ENCODE measurements around the gene POLR1B.

POLR1B gene

DNA sequence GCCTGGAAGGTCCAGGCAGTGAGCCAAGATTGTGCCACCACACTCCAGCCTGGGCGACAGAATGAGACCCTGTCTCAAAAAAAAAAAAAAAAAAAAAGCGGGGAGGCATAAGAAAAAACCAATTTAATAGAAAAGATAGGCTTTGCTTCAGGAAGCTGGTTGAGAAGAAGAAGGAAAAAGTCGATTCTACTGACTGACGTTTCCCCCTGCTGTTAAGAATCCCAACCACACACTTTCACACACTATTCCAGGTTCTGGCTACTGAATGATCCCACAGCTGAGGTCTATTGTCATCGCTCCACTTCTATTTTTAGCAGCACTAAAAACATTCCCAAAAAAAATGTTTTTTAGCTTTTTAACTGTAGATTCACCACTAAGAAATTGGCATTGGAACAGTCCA, 35.5 kb downstream of the POLR1B start:
- Histone ChIP-seq H3K4me2 (ENCODE audit: low read length) (no peak overlapping the region), H3K27ac (ENCODE audit: low read depth, low read length) (no peak overlapping the region), H3K9ac (ENCODE audit: low read length) (no peak overlapping the region), H3K18ac (ENCODE audit: low read length) (no peak overlapping the region), H3K79me2 (ENCODE audit: control insufficient read depth, insufficient read depth, low read length, poor library complexity) (no peaks in the 10 kb centered on the region), H3K4me3 (ENCODE audit: low read depth, low read length) (no peak overlapping the region), H3K36me3 (ENCODE audit: control insufficient read depth in 1 of 2, insufficient read depth in 2 of 2, low read length in 2 of 2) (peaks cover 8 to 18% of the 10 kb centered on the region in 2 experiments), H3K4me1 (ENCODE audit: control insufficient read depth in 1 of 2, insufficient read depth in 2 of 2, low read length in 2 of 2) (no peaks in the 10 kb centered on the region), H3K9me3 (ENCODE audit: insufficient read depth, low read depth, low read length) (no peaks in the 10 kb centered on the region), H4K91ac (ENCODE audit: low read depth, low read length) (no peak overlapping the region), H3K27me3 (ENCODE audit: insufficient read depth, low read length) (no peaks in the 10 kb centered on the region), H2AFZ (ENCODE audit: insufficient read depth, low read length, poor library complexity) (no peak overlapping the region), H3K23ac (ENCODE audit: low read length) (no peak overlapping the region), H4K12ac (ENCODE audit: low read depth, low read length) (no peak overlapping the region), H2AK5ac (ENCODE audit: low read length) (no peak overlapping the region), H2BK12ac (ENCODE audit: low read length) (no peak overlapping the region), H3K79me1 (ENCODE audit: low read length) (no peaks in the 10 kb centered on the region), H4K8ac (ENCODE audit: low read depth, low read length) (no peak overlapping the region), H2BK120ac (ENCODE audit: insufficient read depth, low read length, poor library complexity) (no peak overlapping the region), H3K14ac (ENCODE audit: low read length) (no peak overlapping the region), H3K4ac (ENCODE audit: low read depth, low read length) (no peak overlapping the region), H2BK5ac (ENCODE audit: low read depth, low read length, poor library complexity) (no peak overlapping the region)
- no CpG with 5 or more reads among the region's 5 CpGs for WGBS (ENCODE audit: extremely low coverage, insufficient coverage, insufficient read length)
- peak in 1 of 2 donors; percentile 32 for DNase-seq

GRCh38 chr2:112579241-112579640, 37.0 kb downstream of the POLR1B start:
- no peaks in the 10 kb centered on the region for H3K27me3 ChIP-seq (ENCODE audit: insufficient read depth, low read length)
- no peak overlapping the region for H4K91ac ChIP-seq (ENCODE audit: low read depth, low read length)
- peak in 1 of 2 donors; percentile 62 for DNase-seq
- peaks cover 4% of the 10 kb centered on the region for H3K79me2 ChIP-seq (ENCODE audit: control insufficient read depth, insufficient read depth, low read length, poor library complexity)
- no peak overlapping the region for H4K12ac ChIP-seq (ENCODE audit: low read depth, low read length)
- no peak overlapping the region for H2AFZ ChIP-seq (ENCODE audit: insufficient read depth, low read length, poor library complexity)
- peaks cover 4% of the 10 kb centered on the region for H3K79me1 ChIP-seq (ENCODE audit: low read length)
- no peak overlapping the region for H3K9ac ChIP-seq (ENCODE audit: low read length)
- H3K4me3 ChIP-seq (ENCODE audit: low read depth, low read length) = no peak overlapping the region
- no peak overlapping the region for H3K27ac ChIP-seq (ENCODE audit: low read depth, low read length)
- peaks cover 4 to 7% of the 10 kb centered on the region in 2 experiments for H3K4me1 ChIP-seq (ENCODE audit: control insufficient read depth in 1 of 2, insufficient read depth in 2 of 2, low read length in 2 of 2)
- H3K4me2 ChIP-seq (ENCODE audit: low read length) = no peak overlapping the region
- no peak overlapping the region for H3K14ac ChIP-seq (ENCODE audit: low read length)
- H2BK12ac ChIP-seq (ENCODE audit: low read length) = no peak overlapping the region
- H2BK5ac ChIP-seq (ENCODE audit: low read depth, low read length, poor library complexity) = no peak overlapping the region
- H4K8ac ChIP-seq (ENCODE audit: low read depth, low read length) = no peak overlapping the region
- H2AK5ac ChIP-seq (ENCODE audit: low read length) = no peak overlapping the region
- no peak overlapping the region for H3K18ac ChIP-seq (ENCODE audit: low read length)
- no peak overlapping the region for H3K4ac ChIP-seq (ENCODE audit: low read depth, low read length)
- H2BK120ac ChIP-seq (ENCODE audit: insufficient read depth, low read length, poor library complexity) = no peak overlapping the region
- peaks cover 6 to 10% of the 10 kb centered on the region in 2 experiments for H3K36me3 ChIP-seq (ENCODE audit: control insufficient read depth in 1 of 2, insufficient read depth in 2 of 2, low read length in 2 of 2)
- H3K9me3 ChIP-seq (ENCODE audit: insufficient read depth, low read depth, low read length) = no peaks in the 10 kb centered on the region
- H3K23ac ChIP-seq (ENCODE audit: low read length) = no peak overlapping the region

GRCh38 chr2:112580084-112580483, 37.8 kb downstream of the POLR1B start:
- no CpG with 5 or more reads among the region's 7 CpGs for WGBS (ENCODE audit: extremely low coverage, insufficient coverage, insufficient read length)
- no peak overlapping the region for H3K14ac ChIP-seq (ENCODE audit: low read length)
- no peak overlapping the region for H3K18ac ChIP-seq (ENCODE audit: low read length)
- H3K4ac ChIP-seq (ENCODE audit: low read depth, low read length) = no peak overlapping the region
- H3K79me1 ChIP-seq (ENCODE audit: low read length) = peaks cover 12% of the 10 kb centered on the region
- no peak overlapping the region for H3K4me2 ChIP-seq (ENCODE audit: low read length)
- H3K23ac ChIP-seq (ENCODE audit: low read length) = no peak overlapping the region
- peaks cover 6 to 9% of the 10 kb centered on the region in 2 experiments for H3K4me1 ChIP-seq (ENCODE audit: control insufficient read depth in 1 of 2, insufficient read depth in 2 of 2, low read length in 2 of 2)
- H3K36me3 ChIP-seq (ENCODE audit: control insufficient read depth in 1 of 2, insufficient read depth in 2 of 2, low read length in 2 of 2) = peaks cover 6% of the 10 kb centered on the region in 2 experiments
- H2AK5ac ChIP-seq (ENCODE audit: low read length) = no peak overlapping the region
- H3K79me2 ChIP-seq (ENCODE audit: control insufficient read depth, insufficient read depth, low read length, poor library complexity) = peaks cover 10% of the 10 kb centered on the region
- DNase-seq = no peak
- H2BK5ac ChIP-seq (ENCODE audit: low read depth, low read length, poor library complexity) = no peak overlapping the region
- no peak overlapping the region for H2BK12ac ChIP-seq (ENCODE audit: low read length)
- no peak overlapping the region for H4K8ac ChIP-seq (ENCODE audit: low read depth, low read length)
- no peak overlapping the region for H3K4me3 ChIP-seq (ENCODE audit: low read depth, low read length)
- H3K9ac ChIP-seq (ENCODE audit: low read length) = no peak overlapping the region
- no peak overlapping the region for H3K27ac ChIP-seq (ENCODE audit: low read depth, low read length)
- H2AFZ ChIP-seq (ENCODE audit: insufficient read depth, low read length, poor library complexity) = no peak overlapping the region
- H3K27me3 ChIP-seq (ENCODE audit: insufficient read depth, low read length) = no peaks in the 10 kb centered on the region
- H4K12ac ChIP-seq (ENCODE audit: low read depth, low read length) = no peak overlapping the region
- H2BK120ac ChIP-seq (ENCODE audit: insufficient read depth, low read length, poor library complexity) = no peak overlapping the region
- no peak overlapping the region for H4K91ac ChIP-seq (ENCODE audit: low read depth, low read length)
- H3K9me3 ChIP-seq (ENCODE audit: insufficient read depth, low read depth, low read length) = no peaks in the 10 kb centered on the region

GRCh38 chr2:112582314-112582746, 40.1 kb downstream of the POLR1B start:
- Histone ChIP-seq H3K27me3 (ENCODE audit: insufficient read depth, low read length) (no peaks in the 10 kb centered on the region), H3K4ac (ENCODE audit: low read depth, low read length) (no peak overlapping the region), H3K9ac (ENCODE audit: low read length) (no peak overlapping the region), H3K79me2 (ENCODE audit: control insufficient read depth, insufficient read depth, low read length, poor library complexity) (peaks cover 10% of the 10 kb centered on the region), H2BK5ac (ENCODE audit: low read depth, low read length, poor library complexity) (no peak overlapping the region), H2AFZ (ENCODE audit: insufficient read depth, low read length, poor library complexity) (no peak overlapping the region), H3K4me3 (ENCODE audit: low read depth, low read length) (no peak overlapping the region), H3K4me2 (ENCODE audit: low read length) (no peak overlapping the region), H3K23ac (ENCODE audit: low read length) (no peak overlapping the region), H3K27ac (ENCODE audit: low read depth, low read length) (no peak overlapping the region), H3K18ac (ENCODE audit: low read length) (no peak overlapping the region), H3K4me1 (ENCODE audit: control insufficient read depth in 1 of 2, insufficient read depth in 2 of 2, low read length in 2 of 2) (peaks cover 11 to 14% of the 10 kb centered on the region in 2 experiments), H2AK5ac (ENCODE audit: low read length) (no peak overlapping the region), H4K12ac (ENCODE audit: low read depth, low read length) (no peak overlapping the region), H3K14ac (ENCODE audit: low read length) (no peak overlapping the region), H3K79me1 (ENCODE audit: low read length) (peaks cover 13% of the 10 kb centered on the region), H2BK120ac (ENCODE audit: insufficient read depth, low read length, poor library complexity) (no peak overlapping the region), H3K9me3 (ENCODE audit: insufficient read depth, low read depth, low read length) (no peaks in the 10 kb centered on the region), H2BK12ac (ENCODE audit: low read length) (no peak overlapping the region), H3K36me3 (ENCODE audit: control insufficient read depth in 1 of 2, insufficient read depth in 2 of 2, low read length in 2 of 2) (peaks cover 4 to 6% of the 10 kb centered on the region in 2 experiments), H4K8ac (ENCODE audit: low read depth, low read length) (no peak overlapping the region), H4K91ac (ENCODE audit: low read depth, low read length) (no peak overlapping the region)
- no CpG with 5 or more reads among the region's 10 CpGs for WGBS (ENCODE audit: extremely low coverage, insufficient coverage, insufficient read length)
- peak in 1 of 2 donors; percentile 81 for DNase-seq

All from trophoblast cell (in vitro differentiated cells and primary cell).